Stimulated activated CD8-positive, alpha-beta memory T cell treated with anti-CD3 and anti-CD28 coated beads, Interleukin-7, amount 100 ng/mL, for 48 hours (primary cell): Measurements from ENCODE around the gene AMD1.
A peak's percentile ranks its signal among the peaks of the same experiment; 100 is the strongest.

Source experiments
- DNase-seq, 2 donors: peaks; one replicate each; pipeline ENCODE4 v3.0.0-alpha.2; 2020; ENCODE audit warnings: low read depth in 1 of 2; ENCODE audit errors: extremely low read depth in 1 of 2

AMD1 gene

GRCh38 chr6:110934381-110934898 lies 59.9 kb downstream of the AMD1 start:
- DNase-seq: no peak

- no peak for DNase-seq
Observed at GRCh38 chr6:110935171-110935570, 60.6 kb downstream of the AMD1 start.

GRCh38 chr6:110938171-110938570 lies 63.6 kb downstream of the AMD1 start:
- no peak for DNase-seq

GRCh38 chr6:110939429-110940200 lies 65.0 kb downstream of the AMD1 start:
- DNase-seq: no peak

DNA sequence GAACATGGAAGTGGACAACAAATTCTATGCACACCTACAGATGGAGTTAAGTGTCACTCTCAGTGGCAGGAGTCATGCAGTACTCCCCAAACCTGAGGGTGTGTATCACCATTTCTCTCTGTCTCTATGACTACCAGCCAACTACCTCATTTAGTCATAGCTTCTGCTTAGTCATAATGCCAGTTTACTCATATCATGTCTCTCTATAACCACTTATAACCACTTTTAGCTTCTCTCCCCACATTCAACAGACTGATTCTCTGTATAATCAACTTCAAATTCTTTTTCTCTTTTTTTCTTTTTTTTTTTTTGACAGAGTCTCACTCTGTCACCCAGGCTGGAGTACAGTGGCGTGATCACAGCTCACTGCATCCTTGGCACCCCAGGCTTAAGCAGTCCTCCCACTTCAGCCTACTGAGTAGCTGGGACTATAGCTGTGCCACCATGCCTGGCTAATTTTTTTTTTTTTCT lies 70.1 kb downstream of the AMD1 start:
- peak in 1 of 2 donors; percentile 40 for DNase-seq
